Activated naive CD8-positive, alpha-beta T cell treated with anti-CD3 and anti-CD28 coated beads, Interleukin-2, amount 10 ng/mL, durations not matched to agents 7 days and 5 days (primary cell): Measurements from ENCODE around the gene TM2D1. TPM values are rescaled to one million over a fixed set of nuclear protein-coding genes. Genes with fewer than 3 reads are reported as not detected.
"Not testable (repeated sequence)": the region's sequence is repeated elsewhere in the genome, so short reads cannot be mapped to it uniquely, and the experiment has no call there.

Source experiments
- ATAC-seq: fragments of 150-1000 bp; cut with Tn5 transposase; one replicate; pipeline ENCODE4 v1.10.0; 2021; ENCODE audit warnings: low read depth, moderate library complexity
- POLR2A ChIA-PET: fragments of 350-600 bp; sonication (Branson Sonifier 250); formaldehyde crosslinking; loops from one replicate; lab custom pipeline; 2021; ENCODE audit warnings: antibody characterized with exemption; lab: Charles Lee
- DNase-seq: peaks from one replicate; pipeline ENCODE4 v3.0.0; 2021
- H3K27ac Mint-ChIP-seq: one replicate; pipeline ENCODE4 v1.8.0; 2022; ENCODE audit warnings: mild to moderate bottlenecking, mixed read lengths
- H3K27me3 Mint-ChIP-seq: one replicate; pipeline ENCODE4 v1.8.0; 2022; ENCODE audit warnings: mild to moderate bottlenecking, moderate library complexity, mixed read lengths
- H3K36me3 Mint-ChIP-seq: one replicate; pipeline ENCODE4 v1.8.0; 2021; ENCODE audit warnings: mild to moderate bottlenecking, mixed read lengths
- H3K4me1 Mint-ChIP-seq: one replicate; pipeline ENCODE4 v1.8.0; 2021; ENCODE audit warnings: mixed read lengths
- H3K4me3 Mint-ChIP-seq: one replicate; pipeline ENCODE4 v1.8.0; 2022; ENCODE audit warnings: mild to moderate bottlenecking, moderate library complexity, mixed read lengths
- H3K9me3 Mint-ChIP-seq: one replicate; pipeline ENCODE4 v1.8.0; 2021; ENCODE audit warnings: mixed read lengths
- total RNA-seq, 2 experiments: library from RNA; stranded (reverse); gene quantifications; one replicate each; pipeline ENCODE4 v1.2.3, GENCODE V29; 2021

The TM2D1 gene
- total RNA-seq, 2 experiments from 2014 or later, result 37.7 to 43.8 TPM

GRCh38 chr1:61742620-61743430, 17.9 kb upstream of the TM2D1 start:
- peak overlapping the region; percentile 18 for H3K27ac Mint-ChIP-seq
- DNase-seq, result no peak
- no peaks in the 10 kb centered on the region for H3K27me3 Mint-ChIP-seq
- peaks cover 4% of the 10 kb centered on the region for H3K36me3 Mint-ChIP-seq
- peaks cover 15% of the 10 kb centered on the region for H3K4me1 Mint-ChIP-seq
- POLR2A ChIA-PET, result interaction anchor here (0.6 to 3.0 kb wide), 2 partner anchors 10 to 18 kb away, joined by 3 to 14 read pairs; partner anchors contain the start of gene TM2D1
- H3K4me3 Mint-ChIP-seq, result peak overlapping the region; percentile 66
- no peak for ATAC-seq
- no peaks in the 10 kb centered on the region for H3K9me3 Mint-ChIP-seq

GRCh38 chr1:61741711-61742619, 17.0 kb upstream of the TM2D1 start, which contains the start of gene PATJ:
Gene PATJ, plus strand, starts transcription at chr1:61742480. Its CDS starts 20,413 bp downstream, at chr1:61762893.
- peaks cover 13% of the 10 kb centered on the region for H3K4me1 Mint-ChIP-seq
- H3K4me3 Mint-ChIP-seq, result peak within 1 kb of the TSS; percentile 96
- peak; percentile 77 for DNase-seq
- H3K27ac Mint-ChIP-seq, result peak within 1 kb of the TSS; percentile 94
- no peaks in the 10 kb centered on the region for H3K9me3 Mint-ChIP-seq
- no peaks in the 10 kb centered on the region for H3K27me3 Mint-ChIP-seq
- POLR2A ChIA-PET, result interaction anchor here (0.6 to 3.0 kb wide), 2 partner anchors 9 to 17 kb away, joined by 3 to 14 read pairs; partner anchors contain the start of gene TM2D1
- H3K36me3 Mint-ChIP-seq, result peaks cover 1% of the 10 kb centered on the region
- peak; percentile 87 for ATAC-seq

- ATAC-seq, result no peak
- Mint-ChIP-seq H3K9me3 (no peaks in the 10 kb centered on the region), H3K27ac (peak overlapping the region; percentile 50), H3K36me3 (peaks cover 1% of the 10 kb centered on the region), H3K27me3 (no peaks in the 10 kb centered on the region), H3K4me1 (peaks cover 13% of the 10 kb centered on the region), H3K4me3 (peak overlapping the region; percentile 96)
- POLR2A ChIA-PET, result no interaction called here
- DNase-seq, result no peak
These were observed 16.1 kb upstream of the TM2D1 start for GRCh38 chr1:61740751-61741700.

GRCh38 chr1:61732726-61733125, 7.8 kb upstream of the TM2D1 start:
- peaks cover 3% of the 10 kb centered on the region for H3K4me1 Mint-ChIP-seq
- no peaks in the 10 kb centered on the region for H3K9me3 Mint-ChIP-seq
- ATAC-seq (no peak), DNase-seq (no peak)
- no peak overlapping the region for H3K4me3 Mint-ChIP-seq
- H3K27me3 Mint-ChIP-seq, result no peaks in the 10 kb centered on the region
- no peak overlapping the region for H3K27ac Mint-ChIP-seq
- H3K36me3 Mint-ChIP-seq, result peaks cover 2% of the 10 kb centered on the region
- POLR2A ChIA-PET, result interaction anchor here (0.6 to 0.7 kb wide), 2 partner anchors 10 to 11 kb away, joined by 3 to 4 read pairs; no protein-coding TSS in a partner anchor

GRCh38 chr1:61730679-61731078, 5.7 kb upstream of the TM2D1 start:
- ATAC-seq, H3K4me3 Mint-ChIP-seq, POLR2A ChIA-PET, H3K36me3 Mint-ChIP-seq, H3K27me3 Mint-ChIP-seq, H3K27ac Mint-ChIP-seq, H3K9me3 Mint-ChIP-seq, DNase-seq, H3K4me1 Mint-ChIP-seq: not testable (repeated sequence)

- POLR2A ChIA-PET, result no interaction called here
- peaks cover 7% of the 10 kb centered on the region for H3K36me3 Mint-ChIP-seq
- no peaks in the 10 kb centered on the region for H3K27me3 Mint-ChIP-seq
- H3K4me1 Mint-ChIP-seq, result peaks cover 11% of the 10 kb centered on the region
- DNase-seq, result no peak
- no peaks in the 10 kb centered on the region for H3K9me3 Mint-ChIP-seq
- no peak overlapping the region for H3K4me3 Mint-ChIP-seq
- no peak for ATAC-seq
- no peak overlapping the region for H3K27ac Mint-ChIP-seq
These were observed 2.6 kb upstream of the TM2D1 start for GRCh38 chr1:61727544-61727943.

- H3K9me3 Mint-ChIP-seq, result no peaks in the 10 kb centered on the region
- no peaks in the 10 kb centered on the region for H3K27me3 Mint-ChIP-seq
- peak overlapping the region; percentile 96 for H3K27ac Mint-ChIP-seq
- peaks cover 16% of the 10 kb centered on the region for H3K4me1 Mint-ChIP-seq
- peaks cover 7% of the 10 kb centered on the region for H3K36me3 Mint-ChIP-seq
- H3K4me3 Mint-ChIP-seq, result peak overlapping the region; percentile 91
- no peak for DNase-seq
- POLR2A ChIA-PET, result interaction anchor here (1.2 kb wide), 1 partner anchor 218 kb away, joined by 3 read pairs; no protein-coding TSS in a partner anchor
- no peak for ATAC-seq
These were observed 482 bp downstream of the TM2D1 start for GRCh38 chr1:61724506-61724812.

- H3K4me1 Mint-ChIP-seq, result peaks cover 18% of the 10 kb centered on the region
- peaks cover 11% of the 10 kb centered on the region for H3K36me3 Mint-ChIP-seq
- H3K9me3 Mint-ChIP-seq, H3K27me3 Mint-ChIP-seq, ATAC-seq, DNase-seq, POLR2A ChIA-PET, H3K27ac Mint-ChIP-seq, H3K4me3 Mint-ChIP-seq: not testable (repeated sequence)
These were observed 5.8 kb downstream of the TM2D1 start for GRCh38 chr1:61718996-61719663.

GRCh38 chr1:61711969-61712368, 13.0 kb downstream of the TM2D1 start:
- POLR2A ChIA-PET, result no interaction called here
- H3K9me3 Mint-ChIP-seq, result no peaks in the 10 kb centered on the region
- H3K4me3 Mint-ChIP-seq, result no peak overlapping the region
- no peak for DNase-seq
- no peak overlapping the region for H3K27ac Mint-ChIP-seq
- peaks cover 24% of the 10 kb centered on the region for H3K36me3 Mint-ChIP-seq
- no peaks in the 10 kb centered on the region for H3K4me1 Mint-ChIP-seq
- no peaks in the 10 kb centered on the region for H3K27me3 Mint-ChIP-seq
- no peak for ATAC-seq

- POLR2A ChIA-PET, H3K9me3 Mint-ChIP-seq, ATAC-seq, H3K27me3 Mint-ChIP-seq, DNase-seq, H3K4me1 Mint-ChIP-seq, H3K4me3 Mint-ChIP-seq, H3K27ac Mint-ChIP-seq: not testable (repeated sequence)
- H3K36me3 Mint-ChIP-seq, result peaks cover 24% of the 10 kb centered on the region
These were observed 13.7 kb downstream of the TM2D1 start for GRCh38 chr1:61711257-61711656.

GRCh38 chr1:61709908-61710289, 15.0 kb downstream of the TM2D1 start:
- H3K36me3 Mint-ChIP-seq, result peaks cover 29% of the 10 kb centered on the region
- no peaks in the 10 kb centered on the region for H3K9me3 Mint-ChIP-seq

More at GRCh38 chr1:61709908-61710289, 15.0 kb downstream of the TM2D1 start:
- Mint-ChIP-seq H3K27ac (no peak overlapping the region), H3K4me1 (no peaks in the 10 kb centered on the region), H3K4me3 (no peak overlapping the region), H3K27me3 (no peaks in the 10 kb centered on the region)
- POLR2A ChIA-PET, result no interaction called here
- DNase-seq (no peak), ATAC-seq (no peak)
